HCT116 (cell line): Measurements from ENCODE around the gene TESK1.

ENCODE experiments used
- ATF3 ChIP-seq: IDR thresholded peaks from 2 replicates; pipeline ENCODE4 v1.6.1; 2012
- EGR1 ChIP-seq: IDR thresholded peaks from 2 replicates; pipeline ENCODE4 v1.6.1; 2012; ENCODE audit warnings: low read depth
- EZH2 ChIP-seq: fragments of 200-600 bp; sonication (generic); IDR thresholded peaks from 2 replicates; pipeline ENCODE4 v1.6.1; 2017; ENCODE audit warnings: antibody characterized with exemption, mixed run types
- EZH2phosphoT487 ChIP-seq: fragments of 200-600 bp; IDR thresholded peaks from 2 replicates; pipeline ENCODE4 v1.6.1; 2018; ENCODE audit warnings: antibody characterized with exemption, borderline replicate concordance
- FOSL1 ChIP-seq: IDR thresholded peaks from 2 replicates; pipeline ENCODE4 v1.6.1; 2012; ENCODE audit warnings: low read depth
- POLR2A ChIP-seq: IDR thresholded peaks from 2 replicates; pipeline ENCODE4 v1.7.0; 2011; ENCODE audit warnings: borderline replicate concordance; ENCODE audit not compliant: insufficient read depth, insufficient read length; ENCODE audit errors: extremely low read depth
- POLR2AphosphoS5 ChIP-seq: IDR thresholded peaks from 2 replicates; pipeline ENCODE4 v1.6.1; 2011; ENCODE audit warnings: mild to moderate bottlenecking, low read depth, low read length, moderate library complexity
- SIN3A ChIP-seq: IDR thresholded peaks from 2 replicates; pipeline ENCODE4 v1.6.1; 2012; ENCODE audit warnings: low read depth
- TCF7L2 ChIP-seq: IDR thresholded peaks from 2 replicates; pipeline ENCODE4 v1.7.0; 2011; ENCODE audit warnings: borderline replicate concordance, inconsistent platforms; ENCODE audit not compliant: insufficient read depth, insufficient read length; ENCODE audit errors: extremely low read depth
- ZNF274 ChIP-seq: fragments of 200-500 bp; sonication (Bioruptor generic); IDR thresholded peaks from 2 replicates; pipeline ENCODE4 v1.6.1; 2014; ENCODE audit warnings: mild to moderate bottlenecking, low read depth, low read length, inconsistent platforms
- TF ChIP-seq, protein P1 (sequence below), 3 experiments: fragments of 200-600 bp in 1 of 3; sonication (generic) in 1 of 3; IDR thresholded peaks in 2 of 3; conservative IDR thresholded peaks in 1 of 3; 2 replicates each; pipeline ENCODE4 v1.5.1; 2012 to 2017; ENCODE audit warnings: low read depth in 2 of 3, low read length in 2 of 3, antibody characterized with exemption in 1 of 3, borderline replicate concordance in 1 of 3, control low read depth in 1 of 3, mild to moderate bottlenecking in 1 of 3, mixed read lengths in 1 of 3, mixed run types in 1 of 3, moderate library complexity in 1 of 3; ENCODE audit not compliant: insufficient read depth in 1 of 3
- TF ChIP-seq, protein P2 (sequence below): IDR thresholded peaks from 2 replicates; pipeline ENCODE4 v1.6.1; 2012

DNA sequence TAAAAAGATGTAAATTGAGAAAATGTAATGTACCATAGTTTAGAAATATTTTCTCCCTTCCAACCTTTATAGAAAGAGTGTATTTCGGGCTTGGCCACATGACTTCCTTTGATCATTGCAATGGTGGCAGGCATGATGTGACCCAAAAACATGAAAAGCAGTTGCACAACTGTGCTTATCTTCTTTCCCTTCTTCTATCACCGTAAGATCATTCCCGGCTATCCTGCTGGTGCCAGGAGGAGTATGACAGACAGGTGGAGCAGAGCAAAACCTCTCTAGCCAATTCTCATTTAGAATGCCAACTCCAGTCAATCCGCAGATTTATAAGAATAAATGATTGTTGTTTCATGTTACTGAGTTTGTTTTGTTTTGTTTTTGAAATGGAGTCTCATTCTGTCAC, 10.6 kb upstream of the TESK1 start:
- TF ChIP-seq, protein P1, sequence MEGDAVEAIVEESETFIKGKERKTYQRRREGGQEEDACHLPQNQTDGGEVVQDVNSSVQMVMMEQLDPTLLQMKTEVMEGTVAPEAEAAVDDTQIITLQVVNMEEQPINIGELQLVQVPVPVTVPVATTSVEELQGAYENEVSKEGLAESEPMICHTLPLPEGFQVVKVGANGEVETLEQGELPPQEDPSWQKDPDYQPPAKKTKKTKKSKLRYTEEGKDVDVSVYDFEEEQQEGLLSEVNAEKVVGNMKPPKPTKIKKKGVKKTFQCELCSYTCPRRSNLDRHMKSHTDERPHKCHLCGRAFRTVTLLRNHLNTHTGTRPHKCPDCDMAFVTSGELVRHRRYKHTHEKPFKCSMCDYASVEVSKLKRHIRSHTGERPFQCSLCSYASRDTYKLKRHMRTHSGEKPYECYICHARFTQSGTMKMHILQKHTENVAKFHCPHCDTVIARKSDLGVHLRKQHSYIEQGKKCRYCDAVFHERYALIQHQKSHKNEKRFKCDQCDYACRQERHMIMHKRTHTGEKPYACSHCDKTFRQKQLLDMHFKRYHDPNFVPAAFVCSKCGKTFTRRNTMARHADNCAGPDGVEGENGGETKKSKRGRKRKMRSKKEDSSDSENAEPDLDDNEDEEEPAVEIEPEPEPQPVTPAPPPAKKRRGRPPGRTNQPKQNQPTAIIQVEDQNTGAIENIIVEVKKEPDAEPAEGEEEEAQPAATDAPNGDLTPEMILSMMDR (IDR thresholded peaks at IDR 0.05 in 2 of 3, conservative IDR thresholded peaks at IDR 0.05 in 1 of 3; ENCODE audit: borderline replicate concordance in 1 of 3, insufficient read depth in 1 of 3, low read depth in 2 of 3, low read length in 2 of 3): no peak
- no peak for TF ChIP-seq POLR2AphosphoS5
- TF ChIP-seq EGR1: no peak
- TF ChIP-seq POLR2A: no peak
- TF ChIP-seq FOSL1: no peak
- TF ChIP-seq EZH2: no peak
- TF ChIP-seq TCF7L2: no peak
- TF ChIP-seq, protein P2, sequence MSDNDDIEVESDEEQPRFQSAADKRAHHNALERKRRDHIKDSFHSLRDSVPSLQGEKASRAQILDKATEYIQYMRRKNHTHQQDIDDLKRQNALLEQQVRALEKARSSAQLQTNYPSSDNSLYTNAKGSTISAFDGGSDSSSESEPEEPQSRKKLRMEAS: no peak
- TF ChIP-seq ATF3: no peak
- TF ChIP-seq ZNF274: no peak
- no peak for TF ChIP-seq EZH2phosphoT487
- TF ChIP-seq SIN3A: no peak
